Fibroblast of villous mesenchyme (primary cell): Measurements from ENCODE around the gene MSH2. TPM values are rescaled to one million over a fixed set of nuclear protein-coding genes. Genes with fewer than 3 reads are reported as not detected.
A peak's percentile ranks its signal among the peaks of the same experiment; 100 is the strongest.

ENCODE experiments used
- DNase-seq: peaks from one replicate; pipeline ENCODE4 v3.0.0-alpha.2; 2010; ENCODE audit warnings: low read depth
- H3K4me3 ChIP-seq: 2 replicates; pipeline ENCODE4 v1.5.1; 2011; ENCODE audit warnings: low read depth, mild to moderate bottlenecking, low read length
- CTCF ChIP-seq: IDR thresholded peaks from 2 replicates; pipeline ENCODE4 v1.5.1; 2012; ENCODE audit warnings: low read depth, mild to moderate bottlenecking, low read length; ENCODE audit not compliant: insufficient read depth
- total RNA-seq: library from RNA; depleted of rRNA; stranded (reverse); fragments of >200 nt; gene quantifications from 2 replicates; pipeline ENCODE4 v1.2.3, GENCODE V29; 2012

The MSH2 gene
- total RNA-seq, 1 donor: 22.9 TPM

GRCh38 chr2:47456851-47457250 lies 53.9 kb downstream of the MSH2 start:
- H3K4me3 ChIP-seq: no peak overlapping the region
- DNase-seq: no peak
- no peak for TF ChIP-seq CTCF

- no peak overlapping the region for H3K4me3 ChIP-seq
- DNase-seq: no peak
- no peak for TF ChIP-seq CTCF
Measured at GRCh38 chr2:47457268-47457667, 54.3 kb downstream of the MSH2 start.

- TF ChIP-seq CTCF: no peak
- no peak for DNase-seq
- no peak overlapping the region for H3K4me3 ChIP-seq
Measured at GRCh38 chr2:47459021-47459420, 56.1 kb downstream of the MSH2 start.

- H3K4me3 ChIP-seq: no peak overlapping the region
- no peak for TF ChIP-seq CTCF
- DNase-seq: peak; percentile 15
Measured at GRCh38 chr2:47460766-47461165, 57.8 kb downstream of the MSH2 start.

GRCh38 chr2:47471429-47472116 lies 68.6 kb downstream of the MSH2 start:
- no peak for DNase-seq
- TF ChIP-seq CTCF: no peak

GRCh38 chr2:47479863-47480262 lies 76.9 kb downstream of the MSH2 start:
- no peak for DNase-seq
- H3K4me3 ChIP-seq: no peak overlapping the region
- no peak for TF ChIP-seq CTCF

More at GRCh38 chr2:47471429-47472116, 68.6 kb downstream of the MSH2 start:
- H3K4me3 ChIP-seq: no peak overlapping the region

GRCh38 chr2:47483191-47483590 lies 80.2 kb downstream of the MSH2 start:
- DNase-seq: no peak
- no peak for TF ChIP-seq CTCF
- H3K4me3 ChIP-seq: no peak overlapping the region
